ENCODE results near the gene MMRN1. TPM values are rescaled to one million over a fixed set of nuclear protein-coding genes. Genes with fewer than 3 reads are reported as not detected.

MMRN1 gene
- total and polyA plus RNA-seq, 12 donors = 0.20 to 3.9 (median 2.3) TPM

DNA sequence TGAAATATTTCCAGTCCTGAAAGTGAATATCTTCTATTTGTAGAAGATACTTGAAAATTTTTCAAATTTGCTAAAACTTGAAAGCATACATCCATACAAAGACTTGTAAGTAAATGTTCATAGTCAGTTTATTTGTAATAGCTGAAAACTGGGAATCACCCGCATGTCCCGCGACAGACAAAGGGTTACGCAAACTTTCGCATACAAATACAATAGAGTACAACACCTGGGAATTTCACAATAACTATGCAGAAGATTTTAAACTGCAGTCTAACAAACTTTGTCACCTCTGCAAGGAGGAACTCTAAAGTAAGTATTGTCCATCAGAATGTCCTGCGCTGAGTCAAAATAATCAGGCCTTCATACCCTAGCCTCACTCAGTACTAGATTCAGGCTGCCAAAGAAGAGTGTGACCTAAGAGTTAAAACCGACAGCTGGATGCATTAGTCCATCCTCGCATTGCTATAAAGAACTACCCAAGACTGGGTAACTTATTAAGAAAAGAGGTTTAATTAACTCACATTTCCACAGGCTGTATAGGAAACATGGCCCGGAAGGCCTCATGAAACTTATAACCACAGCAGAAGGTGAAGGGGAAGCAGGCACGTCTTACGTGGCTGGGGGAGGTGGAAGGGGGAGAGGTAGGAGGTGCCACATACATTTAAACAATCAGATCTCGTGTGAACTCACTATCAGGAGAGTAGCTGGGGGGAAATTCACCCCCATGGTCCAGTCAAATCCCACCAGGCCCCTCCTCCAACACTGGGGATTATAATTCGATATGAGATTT lies 60.4 kb downstream of the MMRN1 start:
- Histone ChIP-seq H3K27me3 (peaks cover 0 to 3% (median 0%) of the 10 kb centered on the region in 7 donors), H3K4me3 (no peak overlapping the region), H3K9me3 (no peaks in the 10 kb centered on the region), H3K27ac (no peak overlapping the region), H3K36me3 (no peaks in the 10 kb centered on the region), H3K4me1 (no peaks in the 10 kb centered on the region)
- no peak for DNase-seq
- no peak for ATAC-seq
- intact Hi-C loops (cut with DNase I) = no loop called here
- 84 to 87% methylated on average over 13 of the region's 13 CpGs for WGBS, 2 donors
- TF ChIP-seq CTCF (IDR thresholded peaks at IDR 0.05) = no peak

DNA sequence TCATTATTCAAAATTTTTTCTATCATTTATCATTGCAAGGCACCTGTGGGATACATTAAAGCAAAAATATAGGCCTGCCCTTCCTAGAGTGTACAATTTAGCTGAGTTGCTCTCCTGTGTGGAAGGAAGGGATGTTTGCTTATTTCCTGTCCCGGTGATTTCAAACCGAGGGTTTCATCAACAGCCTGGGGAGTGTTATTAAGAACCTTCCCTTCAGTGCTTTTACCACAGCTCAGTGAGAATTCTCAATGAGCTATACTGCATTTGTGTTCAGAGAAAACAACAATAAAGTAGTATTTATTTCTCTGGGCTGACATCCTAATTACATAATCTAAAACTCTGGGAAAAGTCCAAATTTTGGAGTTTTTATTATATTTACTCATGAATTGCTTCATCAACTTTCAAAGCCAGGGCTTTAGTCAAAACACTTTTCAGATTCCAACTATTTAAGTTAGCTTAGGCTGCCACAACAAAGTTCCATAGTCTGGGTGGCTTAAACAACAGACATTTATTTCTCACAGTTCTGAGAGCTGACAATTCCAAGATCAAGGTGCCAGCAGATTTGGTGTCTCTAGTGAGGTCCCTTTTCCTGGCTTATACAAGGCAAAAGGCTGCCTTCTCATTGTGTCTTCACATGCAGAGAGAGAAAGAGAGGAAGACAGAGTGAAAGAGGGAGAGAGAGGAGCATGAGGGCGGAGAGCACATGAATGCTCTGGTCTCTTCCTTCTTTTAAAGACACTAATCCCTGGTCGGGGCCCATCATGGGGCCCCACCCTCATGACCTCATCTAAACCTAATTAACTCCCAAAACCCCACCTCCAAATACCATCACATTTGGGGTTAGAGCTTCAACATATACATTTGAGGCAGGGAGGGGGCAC lies 62.6 kb downstream of the MMRN1 start:
- DNase-seq (no peak), ATAC-seq (no peak)
- intact Hi-C loops (cut with DNase I) = no loop called here
- peaks cover 0 to 3% (median 0%) of the 10 kb centered on the region in 7 donors for H3K27me3 ChIP-seq
- TF ChIP-seq CTCF (IDR thresholded peaks at IDR 0.05) = no peak
- WGBS, 2 donors = 47 to 51% methylated on average over 4 of the region's 4 CpGs
- H3K27ac ChIP-seq = no peak overlapping the region
- no peaks in the 10 kb centered on the region for H3K9me3 ChIP-seq
- H3K4me1 ChIP-seq = no peaks in the 10 kb centered on the region
- no peak overlapping the region for H3K4me3 ChIP-seq
- H3K36me3 ChIP-seq = no peaks in the 10 kb centered on the region

DNA sequence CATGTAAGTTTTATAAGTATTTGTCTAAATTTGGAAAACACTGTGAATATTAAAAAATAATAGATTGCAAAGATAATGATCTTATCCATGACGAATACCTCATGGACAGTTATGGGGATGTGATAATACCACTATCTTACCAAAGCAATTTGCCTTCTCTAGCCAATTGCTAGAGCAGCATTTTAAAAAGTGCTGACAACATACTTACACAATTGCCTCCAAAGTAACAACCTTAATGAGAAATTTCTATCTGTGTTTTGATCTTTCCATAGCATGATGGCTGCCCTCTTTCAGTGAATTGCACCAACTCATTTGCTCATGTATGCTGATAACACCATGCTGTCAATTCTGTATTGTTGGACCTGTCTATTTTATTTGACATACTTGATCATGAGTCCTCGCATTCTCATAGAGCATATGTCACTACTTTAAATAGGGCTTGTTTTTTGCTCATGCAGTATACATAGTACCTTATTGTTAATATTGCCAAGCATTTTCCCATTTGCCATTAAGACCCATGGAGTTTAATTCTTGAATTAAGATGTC lies 87.2 kb downstream of the MMRN1 start:
- 66 to 69% methylated on average over 2 of the region's 2 CpGs for WGBS, 2 donors
- intact Hi-C loops (cut with DNase I) = no loop called here
- Histone ChIP-seq H3K9me3 (no peaks in the 10 kb centered on the region), H3K36me3 (no peaks in the 10 kb centered on the region), H3K27me3 (no peaks in the 10 kb centered on the region), H3K4me1 (no peaks in the 10 kb centered on the region), H3K27ac (no peak overlapping the region), H3K4me3 (no peak overlapping the region)
- TF ChIP-seq CTCF (IDR thresholded peaks at IDR 0.05) = no peak
- no peak for ATAC-seq
- DNase-seq = no peak

DNA sequence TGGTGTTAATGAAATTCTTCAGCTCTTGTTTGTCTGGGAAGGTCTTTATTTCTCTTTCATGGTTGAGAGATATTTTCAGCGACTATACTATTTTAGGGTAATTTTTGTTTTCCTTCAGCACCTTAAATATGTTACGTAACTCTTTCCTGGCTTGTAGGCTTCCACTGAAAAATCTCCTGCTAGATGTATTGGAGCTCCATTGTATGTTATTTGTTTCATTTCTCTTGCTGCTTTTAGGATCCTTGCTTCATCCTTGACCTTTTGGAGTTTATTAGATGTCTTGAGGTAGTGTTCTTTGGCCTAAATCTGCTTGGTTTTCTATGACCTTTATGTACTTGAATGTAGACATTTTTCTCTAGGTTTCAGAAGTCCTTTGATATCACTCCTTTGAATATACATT lies 93.6 kb downstream of the MMRN1 start:
- no peak overlapping the region for H3K27ac ChIP-seq
- ATAC-seq (no peak), DNase-seq (no peak)
- no peak overlapping the region for H3K4me3 ChIP-seq
- H3K4me1 ChIP-seq = no peaks in the 10 kb centered on the region
- peaks cover 0 to 11% (median 0%) of the 10 kb centered on the region in 11 donors for H3K9me3 ChIP-seq
- TF ChIP-seq CTCF (IDR thresholded peaks at IDR 0.05) = no peak
- H3K27me3 ChIP-seq = no peaks in the 10 kb centered on the region
- no peaks in the 10 kb centered on the region for H3K36me3 ChIP-seq
- 94 to 96% methylated on average over 2 of the region's 2 CpGs for WGBS, 2 donors
- intact Hi-C loops (cut with DNase I) = no loop called here

Data from heart right ventricle (tissue), 16 donors.